Dermis microvascular lymphatic vessel endothelial cell (primary cell): ENCODE data around the gene AHCYL2. TPM values are rescaled to one million over a fixed set of nuclear protein-coding genes. Genes with fewer than 3 reads are reported as not detected.
A peak's percentile ranks its signal among the peaks of the same experiment; 100 is the strongest.
"Not testable (repeated sequence)": the region's sequence is repeated elsewhere in the genome, so short reads cannot be mapped to it uniquely, and the experiment has no call there.

Experiments used
- DNase-seq, 2 donors: peaks; one replicate each; pipeline versions ENCODE4 v3.0.0 to v3.0.0-alpha.2; 2010; ENCODE audit warnings: low read depth in 2 of 2
- total RNA-seq: library from RNA; depleted of rRNA; stranded (reverse); fragments of >200 nt; gene quantifications from 2 replicates; pipeline ENCODE4 v1.2.1, GENCODE V29; 2014

AHCYL2 gene
- total RNA-seq, 1 donor from 2014 or later: 4.0 TPM

- DNase-seq: no peak
Measured at GRCh38 chr7:129208667-129209066, 16.2 kb upstream of the AHCYL2 start.

- DNase-seq: no peak
Measured at GRCh38 chr7:129209067-129209926, 15.5 kb upstream of the AHCYL2 start.

- peak; percentile 20 to 60 for DNase-seq
Measured at GRCh38 chr7:129210256-129210988, 14.4 kb upstream of the AHCYL2 start.

GRCh38 chr7:129210989-129211312 lies 13.9 kb upstream of the AHCYL2 start:
- DNase-seq: no peak

- no peak for DNase-seq
Measured at GRCh38 chr7:129212126-129212525, 12.7 kb upstream of the AHCYL2 start.

- DNase-seq: no peak
Measured at GRCh38 chr7:129212596-129212995, 12.2 kb upstream of the AHCYL2 start.

- no peak for DNase-seq
Measured at GRCh38 chr7:129213828-129214227, 11.0 kb upstream of the AHCYL2 start.

GRCh38 chr7:129215691-129216090 lies 9.1 kb upstream of the AHCYL2 start:
- not testable (repeated sequence) for DNase-seq

- not testable (repeated sequence) for DNase-seq
Measured at GRCh38 chr7:129216101-129216715, 8.6 kb upstream of the AHCYL2 start.

- DNase-seq: not testable (repeated sequence)
Measured at GRCh38 chr7:129216821-129217416, 7.9 kb upstream of the AHCYL2 start.

- DNase-seq: peak; percentile 55 to 79
Measured at GRCh38 chr7:129218514-129219062, 6.2 kb upstream of the AHCYL2 start.

- not testable (repeated sequence) for DNase-seq
Measured at GRCh38 chr7:129219166-129219565, 5.7 kb upstream of the AHCYL2 start.

GRCh38 chr7:129222064-129222463 lies 2.8 kb upstream of the AHCYL2 start:
- peak in 1 of 2 donors; percentile 26 for DNase-seq

GRCh38 chr7:129225206-129225930 lies 538 bp downstream of the AHCYL2 start:
- DNase-seq: peak in 1 of 2 donors; percentile 40

- no peak for DNase-seq
Measured at GRCh38 chr7:129225931-129226572, 1.2 kb downstream of the AHCYL2 start.

- no peak for DNase-seq
Measured at GRCh38 chr7:129227646-129228578, 3.1 kb downstream of the AHCYL2 start.

GRCh38 chr7:129228633-129229032 lies 3.8 kb downstream of the AHCYL2 start:
- no peak for DNase-seq

GRCh38 chr7:129231666-129232065 lies 6.8 kb downstream of the AHCYL2 start:
- DNase-seq: no peak

GRCh38 chr7:129238546-129238945 lies 13.7 kb downstream of the AHCYL2 start:
- no peak for DNase-seq
